ENCODE data around the gene IFI30.

- TF ChIP-seq, protein P1, sequence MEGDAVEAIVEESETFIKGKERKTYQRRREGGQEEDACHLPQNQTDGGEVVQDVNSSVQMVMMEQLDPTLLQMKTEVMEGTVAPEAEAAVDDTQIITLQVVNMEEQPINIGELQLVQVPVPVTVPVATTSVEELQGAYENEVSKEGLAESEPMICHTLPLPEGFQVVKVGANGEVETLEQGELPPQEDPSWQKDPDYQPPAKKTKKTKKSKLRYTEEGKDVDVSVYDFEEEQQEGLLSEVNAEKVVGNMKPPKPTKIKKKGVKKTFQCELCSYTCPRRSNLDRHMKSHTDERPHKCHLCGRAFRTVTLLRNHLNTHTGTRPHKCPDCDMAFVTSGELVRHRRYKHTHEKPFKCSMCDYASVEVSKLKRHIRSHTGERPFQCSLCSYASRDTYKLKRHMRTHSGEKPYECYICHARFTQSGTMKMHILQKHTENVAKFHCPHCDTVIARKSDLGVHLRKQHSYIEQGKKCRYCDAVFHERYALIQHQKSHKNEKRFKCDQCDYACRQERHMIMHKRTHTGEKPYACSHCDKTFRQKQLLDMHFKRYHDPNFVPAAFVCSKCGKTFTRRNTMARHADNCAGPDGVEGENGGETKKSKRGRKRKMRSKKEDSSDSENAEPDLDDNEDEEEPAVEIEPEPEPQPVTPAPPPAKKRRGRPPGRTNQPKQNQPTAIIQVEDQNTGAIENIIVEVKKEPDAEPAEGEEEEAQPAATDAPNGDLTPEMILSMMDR (IDR thresholded peaks at IDR 0.05), result no peak
- no peak for TF ChIP-seq POLR2A (IDR thresholded peaks at IDR 0.05)
These were observed 1.8 kb upstream of the IFI30 start for GRCh38 chr19:18171605-18172327.

Measured in thyroid gland (tissue), 4 donors.